GM19023 (cell line): Measurements from ENCODE around the gene PPP1R11.

Experiments used
- ATAC-seq: cut with Tn5 transposase; IDR thresholded peaks from one replicate; pipeline ENCODE4 v1.9.1; 2021; ENCODE audit warnings: mild to moderate bottlenecking, moderate library complexity; ENCODE audit not compliant: unreplicated experiment

The PPP1R11 gene

GRCh38 chr6:30061092-30061857, 5.7 kb upstream of the PPP1R11 start, which contains the start of gene POLR1H:
POLR1H (plus strand) TSS chr6:30061265; CDS start chr6:30061525, 260 bp downstream.
- peak; percentile 91 for ATAC-seq

- ATAC-seq, result peak; percentile 21
Observed at GRCh38 chr6:30061858-30062458, 5.0 kb upstream of the PPP1R11 start.

DNA sequence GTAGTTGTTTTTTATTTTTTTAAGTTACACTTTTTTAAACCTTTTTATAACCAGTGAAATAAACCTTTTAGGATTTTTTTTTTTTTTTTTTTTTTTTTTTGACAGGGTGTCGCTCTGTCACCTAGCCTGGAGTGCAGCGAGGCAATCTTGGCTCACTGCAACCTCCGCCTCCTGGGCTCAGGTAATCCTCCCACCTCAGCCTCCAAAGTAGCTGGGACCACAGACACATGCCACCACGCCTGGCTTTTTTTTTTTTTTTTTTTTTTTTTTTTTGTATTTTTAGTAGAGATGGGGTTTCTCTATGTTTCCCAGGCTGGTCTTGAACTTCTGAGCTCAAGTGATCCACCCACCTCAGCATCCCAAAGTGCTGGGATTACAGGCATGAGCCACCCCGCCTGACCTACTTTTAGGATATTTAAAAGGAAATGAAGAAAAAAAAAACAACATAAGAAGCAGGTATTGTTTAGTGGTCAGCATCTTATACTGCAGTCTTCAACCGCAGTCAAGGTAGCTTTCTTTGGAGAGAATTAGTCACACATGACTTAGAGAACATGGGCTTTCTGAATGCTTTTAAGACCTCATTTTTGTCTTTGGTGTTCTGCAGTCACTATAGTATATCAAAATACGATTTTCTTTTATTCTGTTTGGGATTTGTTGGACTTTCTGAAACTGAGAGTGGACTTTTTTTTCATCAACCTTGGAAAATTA, 4.4 kb upstream of the PPP1R11 start:
- no peak for ATAC-seq

DNA sequence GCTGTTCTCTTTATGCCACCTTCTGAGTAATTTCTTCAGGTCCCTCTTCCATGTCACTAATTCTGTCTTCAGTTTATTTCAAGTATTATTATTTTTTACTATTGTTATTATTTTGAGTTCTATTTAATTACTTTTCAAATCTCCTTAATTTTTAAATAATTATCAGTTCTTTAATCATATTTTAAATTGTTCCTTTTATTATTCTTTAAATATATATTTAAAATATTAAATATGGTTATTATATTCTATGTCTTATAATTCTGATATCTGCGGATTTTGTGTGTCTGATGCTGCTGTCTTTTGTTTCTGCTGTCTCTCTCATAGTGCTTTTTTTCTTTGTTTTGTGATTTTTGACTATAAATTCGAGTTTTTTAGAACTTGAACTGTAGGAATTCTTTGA, 3.7 kb upstream of the PPP1R11 start:
- ATAC-seq, result no peak

- no peak for ATAC-seq
Observed at GRCh38 chr6:30066082-30066481, 916 bp upstream of the PPP1R11 start.

- no peak for ATAC-seq
Observed at GRCh38 chr6:30067460-30068139, 602 bp downstream of the PPP1R11 start.

DNA sequence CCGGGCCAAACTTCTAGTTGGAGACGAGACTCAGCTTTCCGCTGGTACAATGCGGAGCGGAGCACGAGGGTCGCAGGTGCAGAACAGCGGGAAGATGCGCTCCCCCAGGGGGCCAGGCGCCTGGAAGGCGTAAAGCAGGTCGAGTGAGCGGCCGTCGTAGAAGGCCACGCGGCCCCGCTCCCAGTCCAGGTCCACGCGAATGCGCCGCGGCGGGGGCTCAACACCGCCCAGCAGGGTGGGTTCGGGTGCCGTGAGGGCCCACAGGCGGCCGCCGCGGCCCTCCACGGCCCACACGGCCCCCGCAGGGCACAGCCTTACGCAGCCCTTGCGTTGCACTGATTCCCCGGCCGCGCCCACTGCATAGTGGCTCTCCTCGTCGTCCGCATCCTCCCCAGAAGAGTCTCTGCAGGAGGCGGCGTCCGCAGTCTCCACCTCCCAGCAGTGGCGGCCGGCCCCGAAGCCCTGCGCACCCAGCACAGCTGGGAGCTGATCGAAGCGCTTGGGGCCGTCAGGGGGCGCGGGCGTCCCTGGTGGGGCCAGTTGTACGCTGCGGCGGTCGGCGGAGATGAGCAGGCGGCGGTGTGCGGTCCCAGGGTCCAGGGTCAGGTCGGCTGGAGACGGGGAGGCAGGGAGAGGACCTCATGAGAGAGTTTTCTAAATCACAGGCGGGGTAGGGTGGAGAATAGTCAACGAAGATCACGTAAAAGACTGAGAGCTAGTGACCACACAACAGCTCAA, 4.3 kb downstream of the PPP1R11 start:
- no peak for ATAC-seq

- ATAC-seq, result no peak
Observed at GRCh38 chr6:30071858-30072257, 4.9 kb downstream of the PPP1R11 start.

DNA sequence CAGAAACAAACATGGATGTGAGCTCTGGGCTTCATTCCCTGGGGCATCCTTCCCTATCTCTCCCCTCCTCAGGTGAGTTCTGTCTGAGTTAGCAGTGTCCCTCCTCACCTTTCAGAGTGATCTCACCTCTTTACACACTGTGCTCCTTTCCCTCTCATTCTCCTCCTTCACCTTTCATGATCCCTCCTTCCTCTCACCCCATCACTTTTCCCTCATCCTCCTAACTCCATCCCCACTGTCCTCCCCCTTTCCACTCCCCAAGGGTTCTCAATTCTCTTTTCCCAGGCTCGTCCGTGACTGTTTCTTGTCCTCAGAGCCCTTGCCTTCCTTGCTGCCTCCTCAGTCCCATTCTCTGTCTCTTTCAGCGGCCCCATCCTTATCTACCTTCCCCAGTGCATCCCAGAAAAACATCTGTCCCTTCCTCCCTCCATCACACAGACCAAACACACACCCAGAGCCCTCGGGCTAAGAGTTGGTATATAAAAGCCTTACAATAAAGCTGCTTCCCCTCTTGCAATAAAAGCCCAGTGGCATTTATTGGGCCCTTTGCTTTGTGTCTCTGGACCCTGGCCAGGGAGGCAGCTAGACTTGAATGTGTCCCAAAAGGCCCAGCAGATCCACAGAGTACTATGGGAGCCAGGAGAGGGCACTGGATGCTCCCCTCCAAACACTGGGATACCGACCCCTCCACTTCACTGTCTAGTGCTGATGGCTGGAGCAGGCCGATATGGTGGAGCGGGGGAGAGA, 6.7 kb downstream of the PPP1R11 start:
- no peak for ATAC-seq

DNA sequence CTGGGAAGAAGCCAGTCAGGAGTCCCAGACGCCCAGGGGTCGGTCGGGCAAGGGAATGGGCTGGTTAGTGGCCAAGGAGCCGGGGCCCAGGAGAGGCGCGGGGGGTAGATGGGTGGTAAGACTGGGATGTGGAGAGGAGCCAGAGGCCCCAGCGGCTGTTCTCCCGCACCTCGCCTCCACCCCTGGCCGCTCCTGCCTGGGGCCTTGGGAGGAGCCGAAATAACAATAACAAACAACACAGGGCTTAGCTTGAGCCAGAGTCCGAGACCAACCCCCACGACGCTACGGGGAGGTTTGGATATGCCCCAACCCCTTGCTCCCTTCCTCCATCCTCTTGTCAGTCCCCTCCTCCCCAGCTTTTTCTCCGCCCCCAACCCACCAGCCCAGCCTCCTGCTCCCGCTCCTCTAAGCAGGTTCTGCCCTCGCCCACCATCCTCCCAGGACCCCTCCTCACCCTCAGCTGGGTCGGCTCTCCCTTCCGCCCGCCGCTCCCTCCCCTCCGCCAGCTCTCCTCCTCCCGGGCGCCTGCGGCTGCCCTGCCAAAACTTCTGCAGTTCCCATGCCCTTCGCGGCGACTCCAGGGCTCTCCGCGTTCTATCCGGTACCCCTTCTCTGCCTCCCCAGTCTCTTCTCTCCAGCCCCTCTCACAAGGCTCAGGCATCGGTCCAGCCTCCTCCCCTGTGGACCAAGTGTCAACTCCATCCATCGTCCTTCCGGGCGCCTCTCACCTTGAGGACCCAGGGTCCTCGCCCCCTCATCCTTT, 7.5 kb downstream of the PPP1R11 start:
- ATAC-seq, result no peak

DNA sequence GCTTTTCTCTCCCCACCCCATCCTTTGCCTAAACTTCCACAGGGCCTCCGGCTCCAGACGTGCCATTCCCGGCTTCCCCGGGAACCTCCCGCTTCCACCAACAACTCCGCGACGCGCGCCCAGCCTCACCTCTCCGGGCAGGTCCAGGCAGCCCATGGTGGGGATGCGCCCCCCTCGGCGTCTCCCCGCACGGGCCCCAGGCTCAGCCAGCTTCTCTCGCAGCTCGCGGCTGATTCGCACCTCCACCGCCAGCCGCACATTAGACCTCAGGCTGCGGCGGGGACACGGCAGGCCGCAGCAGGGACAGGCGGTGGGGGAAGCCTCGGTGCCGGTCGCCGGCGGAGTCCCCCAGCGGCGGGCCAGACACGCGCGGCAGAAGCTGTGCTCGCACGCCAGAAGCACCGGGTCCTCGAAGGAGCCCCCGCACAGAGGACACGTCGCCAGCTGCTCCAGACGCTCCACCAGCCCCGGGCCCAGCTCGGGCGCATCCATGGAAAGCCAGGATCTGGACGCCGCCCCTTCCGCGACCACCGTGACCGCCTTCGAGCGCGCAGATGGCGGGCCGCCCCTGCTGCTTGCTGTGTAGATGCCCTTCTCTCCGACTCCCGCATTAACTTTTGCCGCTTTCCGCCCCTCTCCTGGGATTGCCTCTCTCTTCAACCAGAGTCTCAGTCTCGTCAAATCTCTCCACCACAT, 8.2 kb downstream of the PPP1R11 start, which contains the start of gene RNF39:
RNF39 (minus strand) TSS at position 676 of the 696 bp plus-strand sequence; CDS start at position 492, 184 bp downstream.
- no peak for ATAC-seq

- no peak for ATAC-seq
Observed at GRCh38 chr6:30075790-30076732, 9.1 kb downstream of the PPP1R11 start.

- ATAC-seq, result no peak
Observed at GRCh38 chr6:30077218-30077617, 10.2 kb downstream of the PPP1R11 start.

GRCh38 chr6:30087876-30088275, 20.9 kb downstream of the PPP1R11 start:
- ATAC-seq, result no peak

- ATAC-seq, result no peak
Observed at GRCh38 chr6:30091577-30092381, 24.8 kb downstream of the PPP1R11 start.

- no peak for ATAC-seq
Observed at GRCh38 chr6:30092852-30093543, 26.0 kb downstream of the PPP1R11 start.
